SK-N-SH (cell line): ENCODE results near the gene MARK3. TPM values are rescaled to one million over a fixed set of nuclear protein-coding genes. Genes with fewer than 3 reads are reported as not detected.

Experiments used
- CTCF ChIA-PET: fragments of 300-600, 350-600 bp; formaldehyde crosslinking; extraction: SDS; loops from one replicate; lab custom pipeline; 2021; lab: Yijun Ruan, JAX
- POLR2A ChIA-PET: fragments of 350-600 bp; sonication (Branson Sonifier 250); formaldehyde crosslinking; extraction: SDS; loops from one replicate; lab custom pipeline; 2020; ENCODE audit warnings: antibody characterized with exemption, inconsistent platforms; lab: Yijun Ruan, JAX
- DNase-seq: peaks from one replicate; pipeline ENCODE4 v3.0.0; 2012
- H2AFZ ChIP-seq: fragments of 200-600 bp; sonication (generic); 2 replicates; pipeline ENCODE4 v1.8.1; 2016; ENCODE audit warnings: antibody characterized with exemption, mild to moderate bottlenecking, low read depth
- H3F3A ChIP-seq: fragments of 200-600 bp; sonication (generic); replicated peaks from 2 replicates; pipeline ENCODE3; 2016; ENCODE audit warnings: antibody characterized with exemption, mild to moderate bottlenecking; ENCODE audit not compliant: insufficient read depth
- H3K27ac ChIP-seq, 2 experiments: fragments of 200-500 bp in 1 of 2; fragments of 200-600 bp in 1 of 2; sonication (Bioruptor generic) in 1 of 2; sonication (generic), shearing (Covaris generic) in 1 of 2; 2 replicates each; pipeline versions ENCODE4 v1.5.1 to v1.6.1; 2014 to 2016; ENCODE audit warnings: low read depth in 2 of 2, inconsistent platforms in 1 of 2, low read length in 1 of 2, mild to moderate bottlenecking in 1 of 2, mixed read lengths in 1 of 2
- H3K27me3 ChIP-seq: fragments of 200-600 bp; sonication (generic), shearing (Covaris generic); 2 replicates; pipeline ENCODE4 v1.6.1; 2016; ENCODE audit warnings: mixed run types; ENCODE audit not compliant: insufficient read depth
- H3K36me3 ChIP-seq, 2 experiments: fragments of 200-500 bp in 1 of 2; fragments of 200-600 bp in 1 of 2; sonication (Bioruptor generic) in 1 of 2; sonication (generic) in 1 of 2; replicated peaks in 1 of 2; 2 replicates each; pipeline versions ENCODE3 to v1.5.1; 2014 to 2016; ENCODE audit warnings: low read length in 1 of 2, mild to moderate bottlenecking in 1 of 2; ENCODE audit not compliant: insufficient read depth in 2 of 2, control insufficient read depth in 1 of 2
- H3K4me1 ChIP-seq, 2 experiments: fragments of 200-500 bp in 1 of 2; fragments of 200-600 bp in 1 of 2; sonication (Bioruptor generic) in 1 of 2; sonication (generic), shearing (Covaris generic) in 1 of 2; 2 replicates each; pipeline versions ENCODE4 v1.5.1 to v1.6.1; 2014 to 2016; ENCODE audit warnings: low read depth in 1 of 2, low read length in 1 of 2, mixed run types in 1 of 2; ENCODE audit not compliant: insufficient read depth in 2 of 2, control insufficient read depth in 1 of 2
- H3K4me2 ChIP-seq: fragments of 200-600 bp; sonication (generic), shearing (Covaris generic); 2 replicates; pipeline ENCODE4 v1.6.1; 2017; ENCODE audit warnings: mixed run types
- H3K4me3 ChIP-seq, 2 experiments: fragments of 200-500 bp in 1 of 2; fragments of 200-600 bp in 1 of 2; sonication (Bioruptor generic) in 1 of 2; sonication (generic), shearing (Covaris generic) in 1 of 2; 2 replicates each; pipeline versions ENCODE4 v1.5.1 to v1.8.1; 2014 to 2016; ENCODE audit warnings: low read depth in 2 of 2, inconsistent platforms in 1 of 2, low read length in 1 of 2, mild to moderate bottlenecking in 1 of 2, mixed read lengths in 1 of 2, moderate library complexity in 1 of 2
- H3K79me2 ChIP-seq: fragments of 200-600 bp; sonication (generic); 2 replicates; pipeline ENCODE4 v1.8.1; 2017; ENCODE audit warnings: mild to moderate bottlenecking; ENCODE audit not compliant: insufficient read depth
- H3K9ac ChIP-seq: fragments of 200-600 bp; sonication (generic); 2 replicates; pipeline ENCODE4 v1.6.1; 2017; ENCODE audit warnings: mixed run types
- H3K9me2 ChIP-seq: fragments of 200-600 bp; sonication (generic); 2 replicates; pipeline ENCODE4 v1.6.1; 2017; ENCODE audit warnings: mixed run types
- H3K9me3 ChIP-seq: fragments of 200-600 bp; sonication (generic); 2 replicates; pipeline ENCODE4 v1.6.1; 2017; ENCODE audit warnings: mixed run types, mild to moderate bottlenecking, moderate library complexity
- H4K20me1 ChIP-seq: fragments of 200-600 bp; sonication (generic); 2 replicates; pipeline ENCODE4 v1.6.1; 2017; ENCODE audit warnings: mild to moderate bottlenecking, mixed run types; ENCODE audit not compliant: insufficient read depth
- EZH2phosphoT487 ChIP-seq: fragments of 200-600 bp; sonication (generic); IDR thresholded peaks from 2 replicates; pipeline ENCODE4 v1.6.1; 2017; ENCODE audit warnings: low read depth, mixed run types, mild to moderate bottlenecking, antibody characterized with exemption, moderate library complexity, borderline replicate concordance
- FOSL2 ChIP-seq: IDR thresholded peaks from 2 replicates; pipeline ENCODE4 v1.4.0; 2012; ENCODE audit warnings: low read depth, mild to moderate bottlenecking, moderate library complexity, borderline replicate concordance
- JUND ChIP-seq: IDR thresholded peaks from 2 replicates; pipeline ENCODE4 v1.4.0; 2012
- MEF2A ChIP-seq: IDR thresholded peaks from 2 replicates; pipeline ENCODE4 v1.4.0; 2012; ENCODE audit warnings: low read depth, borderline replicate concordance
- NRF1 ChIP-seq: IDR thresholded peaks from 2 replicates; pipeline ENCODE4 v1.6.1; 2012; ENCODE audit warnings: low read depth, mild to moderate bottlenecking, low read length
- RFX5 ChIP-seq: IDR thresholded peaks from 2 replicates; pipeline ENCODE4 v1.6.1; 2012; ENCODE audit warnings: mild to moderate bottlenecking, improper control_type of control experiment, low read length
- RXRA ChIP-seq: IDR thresholded peaks from 2 replicates; pipeline ENCODE4 v1.4.0; 2012; ENCODE audit warnings: low read depth, mild to moderate bottlenecking, borderline replicate concordance
- SIN3A ChIP-seq: IDR thresholded peaks from 2 replicates; pipeline ENCODE4 v1.6.1; 2012; ENCODE audit warnings: low read depth, mild to moderate bottlenecking, low read length, moderate library complexity, borderline replicate concordance
- TCF12 ChIP-seq: IDR thresholded peaks from 2 replicates; pipeline ENCODE4 v1.4.0; 2012
- TEAD4 ChIP-seq: IDR thresholded peaks from 2 replicates; pipeline ENCODE4 v1.4.0; 2012; ENCODE audit warnings: mild to moderate bottlenecking, borderline replicate concordance; ENCODE audit not compliant: insufficient read depth
- USF1 ChIP-seq: IDR thresholded peaks from 2 replicates; pipeline ENCODE4 v1.4.0; 2012; ENCODE audit warnings: low read depth, borderline replicate concordance
- YY1 ChIP-seq: IDR thresholded peaks from 2 replicates; pipeline ENCODE4 v1.4.0; 2012; ENCODE audit warnings: low read depth, mild to moderate bottlenecking
- WGBS: methylation state at CpG from one replicate; pipeline ENCODE4 v1.1.6; 2017; ENCODE audit warnings: low lambda C conversion rate; 5-methylcytosine and 5-hydroxymethylcytosine counted together
- polyA plus RNA-seq, 3 experiments: library from polyadenylated mRNA; depleted of rRNA; stranded (reverse); fragments of >200 nt; gene quantifications; 2 replicates each; pipeline ENCODE4 v1.2.3, GENCODE V29; 2012
- TF ChIP-seq, protein P1 (sequence below): IDR thresholded peaks from 2 replicates; pipeline ENCODE4 v1.6.1; 2012; ENCODE audit warnings: mild to moderate bottlenecking, low read depth, low read length, moderate library complexity

The MARK3 gene
- polyA plus RNA-seq, 1 of the 3 experiments (the other 2 are of a cell fraction), result 73.4 TPM

DNA sequence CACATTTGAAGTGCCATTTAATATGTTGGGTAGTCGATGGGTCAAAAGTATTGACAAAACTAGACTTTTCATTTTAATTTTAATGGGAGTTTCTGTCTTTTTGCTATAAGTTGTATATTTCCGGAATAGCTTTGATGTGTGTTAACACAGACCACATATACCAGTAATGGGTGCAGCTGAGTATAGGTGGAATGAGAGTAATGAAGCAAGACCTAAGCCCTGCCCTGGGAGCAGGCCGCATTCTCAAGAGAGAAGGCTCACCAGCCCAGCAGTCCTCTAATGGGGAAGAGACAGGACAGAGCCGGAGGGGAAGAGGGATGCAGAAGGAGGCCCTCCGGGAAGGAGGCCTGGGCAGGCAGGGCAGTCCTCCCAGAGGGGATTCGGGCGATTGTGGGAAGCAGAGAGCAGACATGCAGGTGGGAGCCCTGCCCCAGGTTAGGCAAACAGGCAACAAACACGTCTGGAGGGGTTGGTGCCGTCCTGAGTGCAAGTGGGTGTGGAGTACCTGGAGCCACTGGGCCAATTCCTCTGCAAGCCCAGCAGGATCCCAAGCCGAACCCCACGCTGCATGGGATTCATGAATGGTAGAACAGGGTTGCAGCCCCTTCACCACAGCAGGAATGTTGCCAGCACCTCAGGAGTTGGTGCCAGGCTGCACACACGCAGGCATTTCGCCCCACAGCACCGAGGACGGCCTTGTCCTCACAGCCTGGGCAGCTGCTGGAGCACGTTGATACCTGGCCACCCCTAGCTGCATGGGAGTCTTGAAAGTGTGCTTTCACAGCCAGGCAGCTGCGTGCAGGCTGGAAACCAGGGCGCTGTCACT lies 129.6 kb downstream of the MARK3 start:
- 86% methylated on average over 11 of the region's 18 CpGs for WGBS
- DNase-seq, result no peak
- CTCF ChIA-PET, result interaction anchor here (0.5 to 9.6 kb wide), 3 partner anchors 12 to 35 kb away, joined by 3 to 194 read pairs (median 69); no protein-coding TSS in a partner anchor

More for the DNA sequence above, 129.6 kb downstream of the MARK3 start:
- Histone ChIP-seq H3K27me3 (no peaks in the 10 kb centered on the region), H3K36me3 (peaks cover 6 to 11% of the 10 kb centered on the region in 2 experiments), H3F3A (peaks cover 23% of the 10 kb centered on the region), H3K4me3 (no peak overlapping the region), H3K4me1 (peaks cover 3 to 19% of the 10 kb centered on the region in 2 experiments; a peak in 1 of 4 replicates), H2AFZ (no peak overlapping the region), H3K79me2 (no peaks in the 10 kb centered on the region), H3K4me2 (no peak overlapping the region), H3K27ac (no peak overlapping the region), H4K20me1 (peaks cover 5% of the 10 kb centered on the region; the same call in 1 of the 2 replicates), H3K9me2 (no peaks in the 10 kb centered on the region), H3K9ac (no peak overlapping the region)
- TF ChIP-seq, protein P1, sequence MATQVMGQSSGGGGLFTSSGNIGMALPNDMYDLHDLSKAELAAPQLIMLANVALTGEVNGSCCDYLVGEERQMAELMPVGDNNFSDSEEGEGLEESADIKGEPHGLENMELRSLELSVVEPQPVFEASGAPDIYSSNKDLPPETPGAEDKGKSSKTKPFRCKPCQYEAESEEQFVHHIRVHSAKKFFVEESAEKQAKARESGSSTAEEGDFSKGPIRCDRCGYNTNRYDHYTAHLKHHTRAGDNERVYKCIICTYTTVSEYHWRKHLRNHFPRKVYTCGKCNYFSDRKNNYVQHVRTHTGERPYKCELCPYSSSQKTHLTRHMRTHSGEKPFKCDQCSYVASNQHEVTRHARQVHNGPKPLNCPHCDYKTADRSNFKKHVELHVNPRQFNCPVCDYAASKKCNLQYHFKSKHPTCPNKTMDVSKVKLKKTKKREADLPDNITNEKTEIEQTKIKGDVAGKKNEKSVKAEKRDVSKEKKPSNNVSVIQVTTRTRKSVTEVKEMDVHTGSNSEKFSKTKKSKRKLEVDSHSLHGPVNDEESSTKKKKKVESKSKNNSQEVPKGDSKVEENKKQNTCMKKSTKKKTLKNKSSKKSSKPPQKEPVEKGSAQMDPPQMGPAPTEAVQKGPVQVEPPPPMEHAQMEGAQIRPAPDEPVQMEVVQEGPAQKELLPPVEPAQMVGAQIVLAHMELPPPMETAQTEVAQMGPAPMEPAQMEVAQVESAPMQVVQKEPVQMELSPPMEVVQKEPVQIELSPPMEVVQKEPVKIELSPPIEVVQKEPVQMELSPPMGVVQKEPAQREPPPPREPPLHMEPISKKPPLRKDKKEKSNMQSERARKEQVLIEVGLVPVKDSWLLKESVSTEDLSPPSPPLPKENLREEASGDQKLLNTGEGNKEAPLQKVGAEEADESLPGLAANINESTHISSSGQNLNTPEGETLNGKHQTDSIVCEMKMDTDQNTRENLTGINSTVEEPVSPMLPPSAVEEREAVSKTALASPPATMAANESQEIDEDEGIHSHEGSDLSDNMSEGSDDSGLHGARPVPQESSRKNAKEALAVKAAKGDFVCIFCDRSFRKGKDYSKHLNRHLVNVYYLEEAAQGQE, result no peak
- TF ChIP-seq FOSL2 (no peak), MEF2A (no peak), SIN3A (no peak), RXRA (no peak), NRF1 (no peak), EZH2phosphoT487 (no peak), RFX5 (no peak), JUND (no peak), TEAD4 (no peak), TCF12 (no peak), YY1 (no peak), USF1 (no peak)
- TF ChIP-seq, all 33 proteins: peak for 0
- no peaks in the 10 kb centered on the region for H3K9me3 ChIP-seq
- POLR2A ChIA-PET, result no interaction called here
